ES-I3 (cell line): ENCODE measurements around the gene IREB2.
"Not testable (repeated sequence)": the region's sequence is repeated elsewhere in the genome, so short reads cannot be mapped to it uniquely, and the experiment has no call there.

ENCODE experiments used
- H3K36me3 ChIP-seq: 2 replicates; pipeline ENCODE4 v1.6.1; 2013; ENCODE audit warnings: mild to moderate bottlenecking, low read length, control low read depth, moderate library complexity; ENCODE audit not compliant: insufficient read depth
- H3K4me1 ChIP-seq: 2 replicates; pipeline ENCODE4 v1.6.1; 2013; ENCODE audit warnings: mild to moderate bottlenecking, control low read depth, low read length; ENCODE audit not compliant: insufficient read depth
- H3K9ac ChIP-seq: 2 replicates; pipeline ENCODE4 v1.6.1; 2013; ENCODE audit warnings: low read depth, mild to moderate bottlenecking, low read length, moderate library complexity
- H3K9me3 ChIP-seq: 2 replicates; pipeline ENCODE4 v1.6.1; 2013; ENCODE audit warnings: mild to moderate bottlenecking, low read length, moderate library complexity; ENCODE audit not compliant: control insufficient read depth, insufficient read depth

Gene IREB2

DNA sequence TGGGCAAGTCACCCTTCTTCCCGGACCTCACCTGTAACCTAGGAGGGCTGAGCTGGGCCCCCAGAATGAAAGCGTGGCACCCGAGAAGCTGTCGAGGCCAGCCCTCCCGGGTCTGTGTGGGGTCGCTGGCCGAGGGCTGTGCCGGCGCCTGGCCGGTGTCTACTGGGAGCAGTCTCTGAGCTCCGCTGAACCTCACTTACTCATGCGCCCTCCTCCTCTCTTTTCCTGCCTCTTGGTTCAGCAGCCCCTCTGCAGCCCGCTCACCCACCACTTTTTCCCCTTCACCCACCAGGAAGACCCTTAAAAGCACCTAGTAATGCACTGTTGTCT lies 69.8 kb downstream of the IREB2 start:
- H3K4me1 ChIP-seq, result no peaks in the 10 kb centered on the region
- no peaks in the 10 kb centered on the region for H3K9me3 ChIP-seq
- no peaks in the 10 kb centered on the region for H3K36me3 ChIP-seq
- peak overlapping the region; percentile 64 for H3K9ac ChIP-seq

- Histone ChIP-seq H3K4me1 (no peaks in the 10 kb centered on the region), H3K9ac (peak overlapping the region; percentile 64; the same call in 1 of the 2 replicates), H3K9me3 (no peaks in the 10 kb centered on the region), H3K36me3 (no peaks in the 10 kb centered on the region)
These were observed 70.3 kb downstream of the IREB2 start for GRCh38 chr15:78508272-78508671.

- Histone ChIP-seq H3K36me3 (no peaks in the 10 kb centered on the region), H3K9me3 (no peaks in the 10 kb centered on the region), H3K9ac (no peak overlapping the region), H3K4me1 (no peaks in the 10 kb centered on the region)
These were observed 71.8 kb downstream of the IREB2 start for GRCh38 chr15:78509726-78510312.

DNA sequence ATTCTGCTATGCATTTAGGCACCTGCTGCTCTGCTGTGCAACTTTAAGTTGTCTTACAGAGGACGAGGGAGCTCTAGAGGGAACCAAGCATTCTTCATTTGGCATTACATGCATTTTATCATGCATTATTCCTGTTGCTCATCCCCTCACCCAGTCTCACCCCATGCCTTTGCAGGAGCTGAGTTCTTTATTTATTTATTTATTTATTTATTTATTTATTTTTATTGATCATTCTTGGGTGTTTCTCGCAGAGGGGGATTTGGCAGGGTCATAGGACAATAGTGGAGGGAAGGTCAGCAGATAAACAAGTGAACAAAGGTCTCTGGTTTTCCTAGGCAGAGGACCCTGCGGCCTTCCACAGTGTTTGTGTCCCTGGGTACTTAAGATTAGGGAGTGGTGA lies 82.0 kb downstream of the IREB2 start:
- not testable (repeated sequence) for H3K36me3 ChIP-seq, H3K9ac ChIP-seq, H3K4me1 ChIP-seq, H3K9me3 ChIP-seq

DNA sequence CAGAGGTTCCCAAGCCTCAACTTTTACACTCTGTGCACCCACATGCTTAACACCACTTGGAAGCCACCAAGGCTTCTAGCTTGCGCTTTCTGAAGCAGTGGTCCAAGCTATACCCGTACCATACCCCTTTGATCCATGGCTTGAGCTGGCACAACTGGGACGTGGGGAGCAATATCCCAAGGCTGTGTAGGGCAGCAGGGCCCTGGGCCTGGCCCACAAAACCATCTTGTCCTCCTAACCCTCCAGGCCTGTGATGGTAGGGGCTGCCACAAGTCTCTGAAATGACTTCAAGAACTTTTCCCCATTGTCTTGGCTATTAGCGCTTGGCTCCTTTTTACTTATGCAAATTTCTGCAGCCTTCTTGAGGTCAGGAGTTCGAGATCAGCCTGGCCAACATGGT lies 86.2 kb downstream of the IREB2 start:
- H3K9me3 ChIP-seq, result no peaks in the 10 kb centered on the region
- H3K36me3 ChIP-seq, result no peaks in the 10 kb centered on the region
- no peak overlapping the region for H3K9ac ChIP-seq
- no peaks in the 10 kb centered on the region for H3K4me1 ChIP-seq

- H3K9ac ChIP-seq, result no peak overlapping the region
- H3K9me3 ChIP-seq, result no peaks in the 10 kb centered on the region
- H3K4me1 ChIP-seq, result no peaks in the 10 kb centered on the region
- no peaks in the 10 kb centered on the region for H3K36me3 ChIP-seq
These were observed 89.3 kb downstream of the IREB2 start for GRCh38 chr15:78527325-78527724.

GRCh38 chr15:78533331-78533730 lies 95.3 kb downstream of the IREB2 start:
- Histone ChIP-seq H3K4me1 (no peaks in the 10 kb centered on the region), H3K36me3 (no peaks in the 10 kb centered on the region), H3K9me3 (no peaks in the 10 kb centered on the region), H3K9ac (no peak overlapping the region)

- 0 out of 2 replicates have a peak, but pooled peaks cover under 1% of the 10 kb centered on the region for H3K4me1 ChIP-seq
- no peaks in the 10 kb centered on the region for H3K9me3 ChIP-seq
- H3K36me3 ChIP-seq, result no peaks in the 10 kb centered on the region
- H3K9ac ChIP-seq, result no peak overlapping the region
These were observed 98.1 kb downstream of the IREB2 start for GRCh38 chr15:78536134-78536533.

GRCh38 chr15:78537266-78537905 lies 99.4 kb downstream of the IREB2 start:
- H3K4me1 ChIP-seq, result 0 out of 2 replicates have a peak, but pooled peaks cover 9% of the 10 kb centered on the region

GRCh38 chr15:78538358-78538757 lies 100.3 kb downstream of the IREB2 start:
- Histone ChIP-seq H3K4me1 (0 out of 2 replicates have a peak, but pooled peaks cover 9% of the 10 kb centered on the region), H3K36me3 (peaks cover 13% of the 10 kb centered on the region; the same call in 1 of the 2 replicates), H3K9ac (no peak overlapping the region), H3K9me3 (no peaks in the 10 kb centered on the region)

More at GRCh38 chr15:78537266-78537905, 99.4 kb downstream of the IREB2 start:
- Histone ChIP-seq H3K9ac (no peak overlapping the region), H3K36me3 (peaks cover 3% of the 10 kb centered on the region; the same call in 1 of the 2 replicates), H3K9me3 (no peaks in the 10 kb centered on the region)

DNA sequence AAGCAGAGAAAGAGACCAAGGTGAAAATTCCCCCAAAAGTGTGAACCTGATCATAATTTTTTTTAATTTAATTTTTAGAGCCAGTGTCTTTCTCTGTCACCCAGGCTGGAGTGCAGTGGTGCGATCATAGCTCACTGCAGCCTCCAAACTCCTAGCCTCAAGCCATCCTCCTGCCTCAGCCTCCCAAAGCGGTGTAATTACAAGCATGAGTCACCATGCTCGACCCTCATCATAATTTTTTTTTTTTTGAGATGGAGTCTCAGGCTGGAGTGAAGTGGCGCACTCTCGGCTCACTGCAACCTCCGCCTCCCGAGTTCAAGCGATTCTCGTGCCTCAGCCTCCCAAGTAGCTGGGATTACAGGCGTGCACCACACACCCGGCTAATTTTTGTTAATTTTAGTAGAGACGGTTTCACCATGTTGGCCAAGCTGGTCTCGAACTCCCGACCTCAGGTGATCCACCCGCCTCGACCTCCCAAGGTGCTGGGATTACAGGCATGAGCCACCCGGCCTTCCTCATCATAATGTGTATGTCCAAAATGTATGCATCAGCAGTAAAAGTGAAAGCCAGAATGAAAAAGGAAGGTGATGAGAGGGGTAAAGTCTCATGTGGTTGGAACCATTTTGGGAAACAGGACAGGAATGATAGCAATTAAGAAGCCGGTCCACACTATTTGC lies 101.6 kb downstream of the IREB2 start:
- Histone ChIP-seq H3K9ac (peak overlapping the region; percentile 98), H3K36me3 (peaks cover 15% of the 10 kb centered on the region; the same call in 1 of the 2 replicates)
- not testable (repeated sequence) for H3K4me1 ChIP-seq, H3K9me3 ChIP-seq

GRCh38 chr15:78540141-78540870 lies 102.3 kb downstream of the IREB2 start, which contains the start of gene PSMA4:
PSMA4 (plus strand) TSS chr15:78540444; CDS start chr15:78541928, 1,484 bp downstream.
- Histone ChIP-seq H3K4me1 (0 out of 2 replicates have a peak, but pooled peaks cover 9% of the 10 kb centered on the region), H3K36me3 (peaks cover 17% of the 10 kb centered on the region; the same call in 1 of the 2 replicates), H3K9me3 (no peaks in the 10 kb centered on the region), H3K9ac (peak within 1 kb of the TSS; percentile 98)

- peak overlapping the region; percentile 98 for H3K9ac ChIP-seq
- H3K36me3 ChIP-seq, result peaks cover 23% of the 10 kb centered on the region; the same call in 1 of the 2 replicates
- H3K4me1 ChIP-seq, result 0 out of 2 replicates have a peak, but pooled peaks cover 9% of the 10 kb centered on the region
- H3K9me3 ChIP-seq, result no peaks in the 10 kb centered on the region
These were observed 103.1 kb downstream of the IREB2 start for GRCh38 chr15:78540871-78541743.
